LNCaP clone FGC (cell line): ENCODE measurements around the gene CCDC178.

Experiments used
- DNase-seq: peaks from one replicate; pipeline ENCODE4 v3.0.0-alpha.2; 2011; ENCODE audit warnings: low read depth
- H3K4me3 ChIP-seq: 2 replicates; pipeline ENCODE4 v1.5.1; 2011; ENCODE audit warnings: mild to moderate bottlenecking, low read depth, low read length, control low read depth
- CTCF ChIP-seq: IDR thresholded peaks from 2 replicates; pipeline ENCODE4 v1.5.1; 2012; ENCODE audit warnings: mild to moderate bottlenecking; ENCODE audit not compliant: control insufficient read depth, insufficient read depth; ENCODE audit errors: extremely low read depth

CCDC178 gene

GRCh38 chr18:33282142-33282541 is 158.4 kb downstream of the CCDC178 start:
- DNase-seq = no peak
- no peak for TF ChIP-seq CTCF
- no peak overlapping the region for H3K4me3 ChIP-seq

- no peak for TF ChIP-seq CTCF
- H3K4me3 ChIP-seq = no peak overlapping the region
- DNase-seq = no peak
Measured at GRCh38 chr18:33277431-33277830, 163.1 kb downstream of the CCDC178 start.

GRCh38 chr18:33275843-33276242 is 164.7 kb downstream of the CCDC178 start:
- no peak for TF ChIP-seq CTCF
- no peak overlapping the region for H3K4me3 ChIP-seq
- DNase-seq = no peak

- no peak overlapping the region for H3K4me3 ChIP-seq
- TF ChIP-seq CTCF = no peak
- DNase-seq = no peak
Measured at GRCh38 chr18:33270297-33270696, 170.2 kb downstream of the CCDC178 start.

- no peak for TF ChIP-seq CTCF
- no peak overlapping the region for H3K4me3 ChIP-seq
- no peak for DNase-seq
Measured at GRCh38 chr18:33269223-33269622, 171.3 kb downstream of the CCDC178 start.

- TF ChIP-seq CTCF = no peak
- no peak for DNase-seq
- H3K4me3 ChIP-seq = no peak overlapping the region
Measured at GRCh38 chr18:33264566-33264965, 176.0 kb downstream of the CCDC178 start.

GRCh38 chr18:33239298-33239697 is 201.2 kb downstream of the CCDC178 start:
- TF ChIP-seq CTCF = no peak
- no peak overlapping the region for H3K4me3 ChIP-seq
- no peak for DNase-seq
